Measurements from ENCODE around the gene ITGB5.

The ITGB5 gene

DNA sequence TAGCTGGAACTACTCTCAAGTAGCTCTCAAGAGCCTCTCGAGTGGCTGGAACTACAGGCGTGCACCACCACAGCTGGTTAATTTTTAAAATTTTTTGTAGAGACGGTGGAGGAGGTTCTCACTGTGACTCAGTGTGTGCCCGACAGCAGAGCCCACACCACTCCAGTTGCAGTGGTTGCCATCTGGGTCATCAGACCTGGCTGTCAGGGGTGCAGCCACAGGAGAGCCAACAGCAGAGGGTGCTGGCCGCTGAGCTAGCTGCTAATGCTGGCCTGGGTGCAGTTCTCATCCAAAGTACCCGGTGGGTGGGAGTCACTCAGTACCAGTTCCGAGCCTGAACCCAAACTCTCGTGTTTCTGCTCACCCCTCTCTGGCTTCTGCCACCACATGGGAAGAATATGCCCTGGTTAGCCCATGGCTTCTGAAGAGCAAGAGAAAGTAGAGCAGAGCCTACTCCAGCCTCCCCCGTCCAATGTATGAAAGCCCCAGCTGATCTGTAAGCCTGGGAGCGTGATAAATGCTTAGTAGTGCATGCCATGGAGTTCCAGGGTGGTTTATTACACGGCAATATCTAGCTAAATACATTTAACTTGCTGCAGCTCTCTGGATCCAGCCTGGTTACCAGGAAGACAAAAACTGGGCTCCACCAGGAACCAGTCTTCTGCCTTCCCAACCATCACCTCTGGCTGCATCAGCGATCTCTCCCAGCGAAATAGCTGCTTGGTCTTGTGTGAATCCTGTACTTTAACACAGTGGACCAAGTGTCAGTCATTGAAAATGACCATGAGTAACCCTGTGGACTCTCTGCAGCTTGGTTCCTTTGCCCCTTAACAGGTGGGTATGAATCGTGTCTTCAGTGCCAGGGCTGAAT, 139.8 kb downstream of the ITGB5 start:
- no peak for DNase-seq

DNA sequence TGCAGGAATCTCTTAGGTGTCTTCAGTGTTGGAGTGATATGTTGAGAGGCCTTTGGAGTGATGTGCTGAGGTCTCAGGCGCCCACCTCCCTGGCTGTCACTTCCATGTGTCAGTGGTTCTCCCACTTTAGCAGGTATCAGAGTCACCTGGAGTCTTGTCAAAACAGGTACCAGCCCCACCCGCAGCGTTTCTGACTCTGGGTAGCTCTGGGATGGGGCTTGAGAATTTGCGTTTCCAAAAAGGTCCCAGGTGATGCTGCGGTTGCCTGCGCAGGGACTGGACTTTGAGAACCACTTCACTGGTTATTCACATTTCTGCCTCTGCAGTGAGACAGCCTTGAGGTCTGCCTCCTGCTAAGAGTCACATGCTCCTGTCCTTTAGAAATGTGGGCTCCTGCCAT, 141.4 kb downstream of the ITGB5 start:
- DNase-seq = no peak

DNA sequence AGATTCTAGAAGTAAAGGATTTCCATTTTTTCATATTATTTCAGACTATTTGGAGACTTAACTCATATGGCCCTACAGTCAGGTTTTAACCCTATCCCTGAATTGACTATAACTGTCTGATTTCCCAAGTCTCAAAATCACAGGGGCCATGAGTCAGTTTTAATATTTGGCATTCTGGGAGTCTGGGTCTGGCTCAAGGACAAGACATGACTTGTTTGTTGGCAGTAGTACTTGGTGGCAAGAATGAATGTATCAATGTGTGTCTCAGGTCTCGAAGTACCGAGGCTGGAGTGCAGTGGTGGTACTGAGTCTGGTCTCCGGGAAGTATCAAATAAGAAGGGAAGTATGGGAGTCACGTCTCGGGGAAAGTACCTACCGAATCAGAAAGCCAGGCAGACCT, 146.1 kb downstream of the ITGB5 start:
- no peak for DNase-seq

- no peak for DNase-seq
Measured at GRCh38 chr3:124731760-124732159, 155.4 kb downstream of the ITGB5 start.

DNA sequence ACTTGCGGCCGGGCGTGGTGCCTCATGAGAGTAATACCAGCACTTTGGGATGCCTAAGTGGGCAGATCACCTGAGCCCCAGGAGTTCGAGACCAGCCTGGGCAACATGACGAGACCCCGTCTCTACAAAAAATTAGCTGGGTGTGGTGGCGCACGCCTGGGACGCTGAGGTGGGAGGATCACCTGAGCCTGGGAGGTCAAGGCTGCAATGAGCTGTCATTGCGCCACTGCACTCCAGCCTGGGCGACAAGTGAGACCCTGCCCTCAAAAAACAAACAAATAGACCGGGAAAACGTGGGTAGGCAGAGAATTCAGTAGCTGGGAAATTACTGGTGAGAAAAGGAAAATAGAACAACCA, 156.2 kb downstream of the ITGB5 start:
- DNase-seq = no peak

- peak; percentile 89 for DNase-seq
Measured at GRCh38 chr3:124730129-124730940, 156.8 kb downstream of the ITGB5 start, which contains the start of gene UMPS. Gene UMPS (plus strand): TSS chr3:124730452. CDS start chr3:124730472, 20 bp downstream.

DNA sequence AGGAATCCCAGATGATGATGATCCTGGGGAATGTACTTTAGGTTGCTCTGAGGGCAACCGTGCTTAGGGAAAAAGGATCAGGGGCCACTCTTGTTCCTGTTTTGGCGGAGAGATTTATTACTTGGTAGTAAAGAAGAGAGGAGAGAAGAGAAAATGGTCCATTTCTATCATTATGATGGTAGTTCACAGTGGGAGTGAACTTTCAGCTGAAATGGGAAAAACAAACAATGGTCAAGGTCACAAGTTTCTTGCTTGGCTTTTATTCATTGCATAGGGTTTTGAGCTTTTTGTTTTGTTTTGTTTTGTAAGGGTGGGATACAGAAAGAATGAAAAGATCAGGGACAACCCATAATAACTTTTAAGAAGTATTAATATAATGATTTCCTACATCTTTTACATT, 164.6 kb downstream of the ITGB5 start:
- no peak for DNase-seq

DNA sequence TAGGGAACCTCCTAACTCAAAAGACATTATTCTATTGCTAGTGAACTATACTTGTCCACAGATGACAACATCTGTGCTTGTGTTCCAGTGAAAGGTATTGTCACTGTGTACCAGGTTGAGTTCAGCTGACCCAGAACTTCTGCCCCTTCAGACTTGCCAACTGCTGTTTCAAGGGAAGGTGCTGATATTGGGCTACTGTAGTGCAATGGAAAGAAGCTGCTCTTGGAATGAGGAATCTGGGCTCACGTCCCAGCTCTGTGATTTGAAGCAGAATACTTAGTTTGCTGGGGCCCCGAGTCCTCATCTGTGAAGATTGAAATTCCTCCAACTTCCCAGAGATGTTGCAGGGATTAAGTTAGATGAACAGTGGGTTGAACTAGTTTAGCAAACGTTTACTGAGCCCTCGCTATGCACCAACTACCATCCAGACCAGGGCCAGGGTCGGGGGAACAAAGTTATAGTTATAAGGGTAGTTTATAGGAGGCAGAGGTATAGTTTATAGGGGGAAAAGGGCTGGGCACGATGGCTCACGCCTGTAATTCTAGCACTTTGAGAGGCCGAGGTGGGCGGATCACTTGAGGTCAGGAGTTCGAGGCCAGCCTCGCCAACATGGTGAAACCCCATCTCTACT, 172.8 kb downstream of the ITGB5 start:
- no peak for DNase-seq

Data from NCI-H2081 treated with DMSO at 0.1 percent for 48 hours (cell line).